Left ventricle myocardium inferior (tissue), 1 donor: Measurements from ENCODE around the gene NTNG1. TPM values are rescaled to one million over a fixed set of nuclear protein-coding genes. Genes with fewer than 3 reads are reported as not detected.

Source experiments
- DNase-seq: peaks from one replicate; pipeline ENCODE4 v3.0.0-alpha.2; 2020
- H3K27ac ChIP-seq: fragments of 200-600 bp; replicated peaks from 2 replicates; pipeline ENCODE4 v1.8.0; 2021
- H3K27me3 ChIP-seq: fragments of 200-600 bp; 2 replicates; pipeline ENCODE4 v1.8.0; 2021; ENCODE audit warnings: low read depth
- H3K36me3 ChIP-seq: fragments of 200-600 bp; 2 replicates; pipeline ENCODE4 v1.8.0; 2021
- H3K4me1 ChIP-seq: fragments of 200-600 bp; 2 replicates; pipeline ENCODE4 v1.8.0; 2021
- H3K4me3 ChIP-seq: fragments of 200-600 bp; 2 replicates; pipeline ENCODE4 v1.8.0; 2021; ENCODE audit warnings: mild to moderate bottlenecking, moderate library complexity
- H3K9me3 ChIP-seq: fragments of 200-600 bp; replicated peaks from 2 replicates; pipeline ENCODE4 v1.8.0; 2021
- intact Hi-C: fragments of 100-400 bp; cut with micrococcal nuclease; formaldehyde crosslinking; loops from one replicate; pipeline ENCODE4 v1.11.0; 2022
- total RNA-seq: library from RNA; stranded (reverse); fragmentation: NEBNext Ultra II Directional; extraction: Animal tissue kit (Norgen Biotek cat#: 25700); gene quantifications from one replicate; pipeline ENCODE4 v1.2.1, GENCODE V29; 2021
- TF ChIP-seq, protein P1 (sequence below): fragments of 200-600 bp; IDR thresholded peaks from 2 replicates; pipeline ENCODE4 v1.8.0; 2021; ENCODE audit warnings: antibody characterized with exemption, mild to moderate bottlenecking, borderline replicate concordance
- donor health status: DM: no; HTN: yes; CAD: no; lungs with severe emphysema.

Gene NTNG1
- total RNA-seq, 1 donor from 2014 or later, result 0.30 TPM

DNA sequence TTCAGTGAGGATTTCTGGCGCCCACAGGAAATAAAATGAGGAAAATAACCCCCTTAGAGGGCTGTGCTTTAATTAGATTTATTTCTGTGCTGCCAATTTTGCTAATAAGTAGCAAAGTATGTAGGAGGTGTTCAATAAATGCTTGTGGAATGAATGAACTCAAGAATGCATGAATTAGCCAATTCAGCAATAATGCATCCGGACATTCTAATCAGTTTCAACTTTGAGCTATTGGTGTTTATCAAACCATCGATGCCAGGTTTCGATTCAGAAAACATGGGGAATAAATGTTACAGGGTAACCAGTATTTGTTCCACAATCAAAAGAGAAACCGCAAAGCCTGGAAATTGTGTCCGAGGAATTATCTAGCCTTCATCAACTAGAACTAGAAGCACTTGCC is 353.2 kb downstream of the NTNG1 start:
- no peak for DNase-seq
- Histone ChIP-seq H3K27ac (no peak overlapping the region), H3K27me3 (no peaks in the 10 kb centered on the region), H3K36me3 (no peaks in the 10 kb centered on the region), H3K4me3 (no peak overlapping the region), H3K9me3 (no peaks in the 10 kb centered on the region), H3K4me1 (no peaks in the 10 kb centered on the region)
- TF ChIP-seq, protein P1, sequence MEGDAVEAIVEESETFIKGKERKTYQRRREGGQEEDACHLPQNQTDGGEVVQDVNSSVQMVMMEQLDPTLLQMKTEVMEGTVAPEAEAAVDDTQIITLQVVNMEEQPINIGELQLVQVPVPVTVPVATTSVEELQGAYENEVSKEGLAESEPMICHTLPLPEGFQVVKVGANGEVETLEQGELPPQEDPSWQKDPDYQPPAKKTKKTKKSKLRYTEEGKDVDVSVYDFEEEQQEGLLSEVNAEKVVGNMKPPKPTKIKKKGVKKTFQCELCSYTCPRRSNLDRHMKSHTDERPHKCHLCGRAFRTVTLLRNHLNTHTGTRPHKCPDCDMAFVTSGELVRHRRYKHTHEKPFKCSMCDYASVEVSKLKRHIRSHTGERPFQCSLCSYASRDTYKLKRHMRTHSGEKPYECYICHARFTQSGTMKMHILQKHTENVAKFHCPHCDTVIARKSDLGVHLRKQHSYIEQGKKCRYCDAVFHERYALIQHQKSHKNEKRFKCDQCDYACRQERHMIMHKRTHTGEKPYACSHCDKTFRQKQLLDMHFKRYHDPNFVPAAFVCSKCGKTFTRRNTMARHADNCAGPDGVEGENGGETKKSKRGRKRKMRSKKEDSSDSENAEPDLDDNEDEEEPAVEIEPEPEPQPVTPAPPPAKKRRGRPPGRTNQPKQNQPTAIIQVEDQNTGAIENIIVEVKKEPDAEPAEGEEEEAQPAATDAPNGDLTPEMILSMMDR, result no peak
- intact Hi-C loops, result no loop called here

DNA sequence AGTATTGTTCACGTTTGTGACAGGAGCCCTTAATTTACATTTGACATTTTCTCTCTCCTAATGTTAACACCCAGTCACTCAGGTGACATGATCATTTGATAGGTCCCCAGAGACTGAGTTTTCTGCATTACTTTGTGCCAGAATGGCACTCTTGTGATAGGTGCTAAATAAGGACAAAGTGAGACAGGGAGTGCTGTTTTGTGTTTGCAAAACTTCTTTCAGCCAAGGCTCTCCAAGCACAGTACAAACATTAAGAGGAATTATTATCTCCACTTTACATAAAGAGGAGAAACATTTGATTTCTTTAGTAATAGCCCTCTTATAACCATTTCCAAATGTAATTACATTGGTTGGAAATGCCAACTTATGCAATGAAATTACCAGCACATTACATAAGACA is 355.2 kb downstream of the NTNG1 start:
- Histone ChIP-seq H3K4me1 (no peaks in the 10 kb centered on the region), H3K4me3 (no peak overlapping the region), H3K36me3 (no peaks in the 10 kb centered on the region), H3K27ac (no peak overlapping the region), H3K27me3 (no peaks in the 10 kb centered on the region), H3K9me3 (no peaks in the 10 kb centered on the region)
- TF ChIP-seq, protein P1, result no peak
- DNase-seq, result no peak
- intact Hi-C loops, result no loop called here

DNA sequence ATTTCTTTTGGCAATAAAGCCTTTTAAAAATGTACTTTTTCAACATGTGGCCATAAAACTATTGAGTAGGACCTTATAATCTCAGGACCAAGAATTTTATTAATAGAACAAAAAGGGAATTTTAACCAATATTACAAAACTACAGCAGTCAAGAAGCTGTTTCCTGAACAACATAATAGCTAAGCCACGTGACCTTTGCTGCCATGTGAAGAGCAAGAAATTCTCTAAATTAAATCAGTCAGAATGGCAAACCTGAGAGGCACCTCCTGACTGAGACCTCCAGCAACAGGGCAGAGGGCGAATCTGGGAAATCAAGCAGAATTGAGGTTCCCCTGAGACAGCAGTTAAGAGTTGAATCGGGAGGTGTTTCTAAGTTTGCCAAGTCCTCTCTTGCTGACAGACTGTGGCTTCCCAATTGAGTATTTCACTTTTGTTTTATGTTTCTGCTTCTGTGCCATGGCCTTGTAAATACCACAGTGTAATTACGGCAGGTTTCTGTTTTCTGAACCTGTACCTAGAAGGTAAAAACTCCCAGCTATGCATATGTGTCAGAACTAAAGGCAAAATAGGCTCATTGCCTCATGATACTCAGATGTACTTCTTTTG is 358.4 kb downstream of the NTNG1 start:
- Histone ChIP-seq H3K9me3 (no peaks in the 10 kb centered on the region), H3K4me3 (no peak overlapping the region), H3K27ac (no peak overlapping the region), H3K36me3 (no peaks in the 10 kb centered on the region), H3K27me3 (no peaks in the 10 kb centered on the region), H3K4me1 (no peaks in the 10 kb centered on the region)
- intact Hi-C loops, result no loop called here
- TF ChIP-seq, protein P1, result no peak
- DNase-seq, result no peak

DNA sequence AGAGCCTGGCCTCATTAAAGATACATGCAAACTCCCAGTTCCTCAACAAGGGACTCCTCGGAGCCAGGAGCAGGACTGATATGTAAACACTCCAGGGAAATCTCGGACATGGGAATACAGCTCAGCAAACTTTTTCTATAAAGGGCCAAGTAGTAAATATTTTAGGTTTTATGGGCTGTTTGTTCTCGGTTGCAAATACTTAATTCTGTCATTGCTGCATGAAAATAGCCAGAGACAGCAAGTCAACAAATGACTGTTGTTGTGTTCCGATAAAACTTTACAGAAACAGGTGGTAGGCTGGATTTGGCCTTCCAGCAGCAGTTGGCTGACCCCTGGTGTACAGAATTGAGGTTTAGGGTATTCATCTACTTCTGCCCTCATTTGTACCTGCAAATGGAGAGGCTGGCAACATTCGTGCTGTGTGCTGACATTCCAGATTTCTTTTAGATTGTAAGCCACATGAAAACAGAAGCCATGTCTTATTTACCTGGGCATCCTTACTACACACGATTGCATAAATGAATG is 360.3 kb downstream of the NTNG1 start:
- intact Hi-C loops, result no loop called here
- H3K4me3 ChIP-seq, result no peak overlapping the region
- no peaks in the 10 kb centered on the region for H3K4me1 ChIP-seq
- H3K27me3 ChIP-seq, result no peaks in the 10 kb centered on the region
- TF ChIP-seq, protein P1, result no peak
- no peak for DNase-seq
- H3K36me3 ChIP-seq, result no peaks in the 10 kb centered on the region
- no peak overlapping the region for H3K27ac ChIP-seq
- H3K9me3 ChIP-seq, result no peaks in the 10 kb centered on the region

DNA sequence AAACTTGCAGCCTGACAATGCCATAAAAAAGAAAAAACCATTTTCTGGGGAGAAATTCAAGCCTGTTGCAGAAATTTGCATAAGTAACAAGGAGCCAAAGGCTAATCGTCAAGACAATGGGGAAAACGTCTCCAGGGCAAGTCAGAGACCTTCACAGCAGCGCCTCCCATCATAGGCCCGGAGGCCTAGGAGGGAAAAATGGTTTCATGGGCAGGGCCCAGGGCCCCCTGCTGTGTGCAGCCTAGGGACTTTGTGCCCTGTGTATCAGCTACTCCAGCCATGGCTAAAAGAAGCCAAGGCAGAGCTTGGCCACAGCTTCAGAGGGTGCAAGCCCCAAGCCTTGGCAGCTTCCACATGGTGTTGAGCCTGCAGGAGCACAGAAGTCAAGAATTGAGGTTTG is 369.5 kb downstream of the NTNG1 start:
- no peaks in the 10 kb centered on the region for H3K4me1 ChIP-seq
- no peaks in the 10 kb centered on the region for H3K36me3 ChIP-seq
- H3K27me3 ChIP-seq, result no peaks in the 10 kb centered on the region
- intact Hi-C loops, result no loop called here
- H3K27ac ChIP-seq, result no peak overlapping the region
- TF ChIP-seq, protein P1, result no peak
- H3K9me3 ChIP-seq, result peaks cover 11% of the 10 kb centered on the region
- H3K4me3 ChIP-seq, result no peak overlapping the region
- DNase-seq, result no peak
